Measurements from ENCODE around the gene TRUB2.
A peak's percentile ranks its signal among the peaks of the same experiment; 100 is the strongest.

DNA sequence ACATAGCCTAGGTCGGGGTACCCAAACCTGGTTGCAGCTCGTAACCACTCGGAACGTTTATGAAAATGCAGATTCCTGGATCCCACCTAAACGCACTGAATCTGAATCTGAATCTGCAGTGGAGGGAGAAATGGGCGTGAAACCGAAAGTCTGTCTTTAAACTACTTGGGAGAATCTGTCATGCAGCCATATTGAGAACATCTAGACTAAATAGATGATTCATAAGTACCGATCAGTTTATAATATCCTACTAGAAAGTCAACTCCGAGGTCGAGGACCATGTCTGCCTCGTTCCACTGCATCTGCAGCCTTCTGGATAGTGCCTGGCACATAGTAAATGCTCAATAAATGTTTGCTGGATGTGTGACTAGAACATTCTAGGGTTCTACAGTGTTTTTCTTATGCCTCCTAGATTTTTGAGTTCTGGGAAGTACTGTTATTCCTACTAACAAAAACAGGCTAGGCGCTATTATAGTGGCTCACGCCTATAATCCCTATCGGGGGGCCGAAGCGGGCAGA is 1.0 kb upstream of the TRUB2 start:
- TF ChIP-seq, protein P1, sequence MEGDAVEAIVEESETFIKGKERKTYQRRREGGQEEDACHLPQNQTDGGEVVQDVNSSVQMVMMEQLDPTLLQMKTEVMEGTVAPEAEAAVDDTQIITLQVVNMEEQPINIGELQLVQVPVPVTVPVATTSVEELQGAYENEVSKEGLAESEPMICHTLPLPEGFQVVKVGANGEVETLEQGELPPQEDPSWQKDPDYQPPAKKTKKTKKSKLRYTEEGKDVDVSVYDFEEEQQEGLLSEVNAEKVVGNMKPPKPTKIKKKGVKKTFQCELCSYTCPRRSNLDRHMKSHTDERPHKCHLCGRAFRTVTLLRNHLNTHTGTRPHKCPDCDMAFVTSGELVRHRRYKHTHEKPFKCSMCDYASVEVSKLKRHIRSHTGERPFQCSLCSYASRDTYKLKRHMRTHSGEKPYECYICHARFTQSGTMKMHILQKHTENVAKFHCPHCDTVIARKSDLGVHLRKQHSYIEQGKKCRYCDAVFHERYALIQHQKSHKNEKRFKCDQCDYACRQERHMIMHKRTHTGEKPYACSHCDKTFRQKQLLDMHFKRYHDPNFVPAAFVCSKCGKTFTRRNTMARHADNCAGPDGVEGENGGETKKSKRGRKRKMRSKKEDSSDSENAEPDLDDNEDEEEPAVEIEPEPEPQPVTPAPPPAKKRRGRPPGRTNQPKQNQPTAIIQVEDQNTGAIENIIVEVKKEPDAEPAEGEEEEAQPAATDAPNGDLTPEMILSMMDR (conservative IDR thresholded peaks at IDR 0.05; ENCODE audit: low read length), result 0 out of 2 replicates have a peak, but pooled peaks have one; percentile 7
- TF ChIP-seq EZH2phosphoT487 (IDR thresholded peaks at IDR 0.05; ENCODE audit: borderline replicate concordance, low read depth, low read length), result no peak
